Measurements from ENCODE around the gene LIMS2.

LIMS2 gene

DNA sequence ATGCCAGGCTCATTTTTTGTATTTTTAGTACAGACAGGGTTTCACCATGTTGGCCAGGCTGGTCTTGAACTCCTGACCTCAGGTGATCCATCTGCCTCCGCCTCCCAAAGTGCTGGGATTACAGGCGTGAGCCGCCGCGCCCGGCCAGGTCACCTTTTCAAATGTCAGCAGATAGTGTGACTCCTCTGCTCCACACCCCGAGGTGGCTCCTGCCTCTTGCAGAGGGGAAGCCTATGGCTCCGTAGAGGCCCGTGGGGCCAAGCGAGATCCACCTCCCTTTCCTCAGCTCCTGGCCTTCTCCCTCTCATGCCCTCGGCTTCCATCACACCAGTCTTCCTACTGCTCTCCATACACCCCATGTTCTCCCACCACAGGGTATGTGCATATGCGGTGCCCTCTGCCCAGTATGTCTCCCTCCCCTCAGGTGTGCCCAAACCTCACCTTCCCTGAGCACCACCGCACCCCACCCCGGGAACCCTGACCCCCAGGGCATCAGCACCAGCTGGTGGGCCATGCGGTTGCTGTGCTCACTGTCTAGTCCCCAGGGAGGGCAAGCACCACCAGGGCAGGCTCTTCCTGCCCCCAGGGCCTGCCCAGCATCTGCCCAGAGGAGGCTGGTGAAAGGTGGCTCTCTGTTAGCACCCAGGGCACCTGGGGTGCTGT lies 18.6 kb downstream of the LIMS2 start:
- DNase-seq = no peak

DNA sequence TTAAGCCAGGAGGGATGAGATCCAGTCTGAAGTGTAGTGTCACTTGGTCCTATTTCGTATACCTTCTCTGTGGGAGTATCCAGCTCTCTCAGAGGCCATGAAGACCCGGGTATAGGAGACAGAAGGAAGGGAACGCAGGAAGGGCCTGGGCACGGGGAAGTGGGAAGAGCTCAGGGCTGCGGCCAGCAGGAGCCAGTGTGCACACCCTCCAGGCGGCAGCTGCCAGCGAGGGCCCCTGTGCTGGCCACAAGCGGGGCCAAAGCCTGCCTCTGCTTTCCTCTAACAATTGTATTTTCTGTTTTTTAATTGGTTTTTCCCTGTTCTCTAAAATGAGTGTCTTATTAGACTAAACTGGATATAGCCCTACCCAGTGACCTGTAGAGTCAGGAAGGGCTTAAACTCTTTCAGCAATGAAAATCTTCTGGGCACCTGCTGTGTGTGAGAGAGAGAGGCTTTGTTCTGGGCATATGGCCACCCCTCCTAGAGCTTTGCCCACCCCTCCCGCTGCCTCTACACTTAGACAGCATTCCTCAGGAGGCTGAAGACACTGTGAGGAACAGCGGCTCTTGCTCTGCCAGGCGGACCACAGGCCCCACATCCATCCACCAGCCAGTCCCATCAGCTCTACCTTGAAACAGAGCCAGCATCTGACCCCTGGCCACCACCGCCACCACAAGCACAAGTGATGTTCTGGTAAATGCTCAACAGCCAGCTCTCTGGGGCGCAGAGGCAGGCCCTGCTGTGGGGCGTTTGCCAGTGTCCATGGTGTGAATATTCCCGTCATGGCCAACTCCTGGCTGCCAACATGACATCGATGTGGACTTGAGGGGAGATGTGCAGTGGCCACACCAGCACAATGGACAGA lies 19.9 kb downstream of the LIMS2 start:
- no peak for DNase-seq

DNA sequence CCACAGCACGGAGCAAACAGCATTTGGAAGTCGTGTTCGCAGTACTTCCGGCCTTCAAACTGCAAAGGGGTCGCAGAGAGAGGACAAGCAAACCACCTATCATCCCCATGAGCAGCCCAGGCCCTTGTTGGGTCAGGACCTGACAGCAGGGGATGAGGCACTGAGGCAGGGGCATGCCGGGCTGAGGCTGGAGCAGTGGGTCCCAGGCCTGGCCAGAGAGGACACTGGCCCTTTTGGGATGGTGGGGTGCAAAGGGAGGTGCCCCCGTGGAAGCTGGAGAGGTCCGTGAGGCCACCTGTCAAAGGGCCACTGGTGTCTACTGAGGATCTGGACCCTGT lies 20.5 kb downstream of the LIMS2 start:
- no peak for DNase-seq

DNA sequence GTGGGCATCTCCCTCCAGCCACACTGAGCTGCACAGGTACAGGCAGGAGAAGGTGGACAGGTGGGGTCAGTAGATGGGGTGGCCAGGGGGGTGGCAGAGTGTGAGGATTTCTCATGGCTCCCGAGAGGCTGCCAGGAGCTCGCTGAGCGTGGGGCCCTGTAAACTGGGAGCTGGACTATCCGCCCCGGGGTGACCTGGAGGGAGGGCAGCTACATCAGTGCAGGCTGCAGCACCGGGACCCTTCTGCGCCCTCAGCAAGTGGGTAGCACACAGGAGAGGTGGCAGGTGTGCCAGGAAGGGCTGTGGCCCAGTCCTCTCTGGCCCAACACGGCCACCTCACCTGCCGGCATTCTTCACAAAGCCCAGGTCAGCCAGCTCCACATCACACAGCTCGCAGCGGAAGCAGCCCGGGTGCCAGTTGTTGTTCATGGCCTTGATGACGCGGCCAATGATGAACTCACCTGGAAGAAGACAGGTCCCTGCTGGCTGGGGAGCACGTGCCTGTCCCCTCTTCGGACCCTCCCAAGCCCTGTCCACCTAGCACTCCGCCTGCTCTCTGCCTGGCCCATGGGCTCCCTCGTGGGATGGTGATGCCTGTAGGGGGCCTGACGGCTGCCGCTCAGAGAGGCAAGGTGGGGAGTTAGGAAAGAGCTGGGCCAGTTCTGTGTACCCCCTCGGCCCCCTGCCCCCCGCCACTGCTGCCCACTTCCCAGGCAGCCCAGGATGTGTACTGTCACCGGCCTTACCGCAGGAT lies 21.1 kb downstream of the LIMS2 start:
- no peak for DNase-seq

DNA sequence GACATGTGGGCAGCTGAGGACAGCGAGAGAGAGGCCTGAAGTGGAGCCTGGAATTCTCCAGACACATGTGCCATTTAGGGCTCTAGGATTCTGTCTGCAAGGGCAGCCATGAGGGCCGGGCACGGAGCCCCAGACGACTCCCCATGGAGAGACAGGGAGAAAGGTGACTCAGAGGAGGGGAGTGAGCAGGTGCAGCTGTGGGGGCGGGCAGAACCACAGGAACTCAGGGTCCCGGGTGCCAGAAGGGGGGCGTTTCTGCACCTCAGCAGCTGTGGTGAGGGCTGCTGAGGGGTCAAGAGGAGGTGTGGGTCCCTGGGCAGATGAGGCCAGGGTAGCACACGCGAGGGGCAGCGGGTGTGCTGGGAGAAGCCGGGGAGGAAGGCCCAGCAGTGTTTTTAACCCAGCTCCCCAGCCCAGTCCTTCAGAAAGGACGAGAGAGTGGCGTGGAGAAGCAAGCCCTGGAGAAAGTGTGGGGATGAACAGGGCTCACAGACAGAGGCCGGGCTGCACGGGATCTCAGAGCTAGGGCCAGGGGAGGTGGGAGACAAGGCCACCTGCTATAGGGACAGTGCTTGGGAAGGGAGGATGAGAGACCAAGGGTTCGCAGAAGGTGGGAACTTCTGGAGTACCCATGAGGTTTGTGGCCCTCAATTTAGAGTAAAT lies 21.8 kb downstream of the LIMS2 start:
- no peak for DNase-seq

DNA sequence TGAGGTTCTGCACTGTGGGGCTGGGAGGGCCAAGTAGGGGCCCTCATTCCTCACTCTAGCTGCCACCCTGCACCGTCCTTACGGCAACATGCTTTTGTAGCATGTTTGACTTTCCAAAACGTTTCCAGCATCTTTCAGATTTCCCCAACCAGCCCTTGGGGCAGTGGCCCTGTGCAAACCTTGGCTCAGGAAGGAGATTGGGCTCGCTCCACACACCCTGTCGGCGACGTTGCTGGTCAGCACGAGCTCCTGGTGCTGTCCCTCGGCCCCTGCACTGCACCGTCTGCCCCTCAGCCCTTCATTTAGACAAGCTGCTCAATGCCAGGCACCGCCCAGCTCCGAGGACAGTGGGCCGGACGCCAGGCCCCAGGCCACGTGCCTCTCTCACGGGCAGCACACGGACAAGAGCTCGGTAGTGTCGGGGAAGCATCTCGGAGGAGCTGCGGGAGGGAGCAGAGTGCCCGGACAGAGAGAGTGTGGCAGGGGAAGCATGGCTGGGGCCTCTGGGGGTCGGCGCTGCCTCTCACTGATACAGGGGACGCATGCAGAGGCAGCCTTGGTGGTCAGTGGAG lies 22.5 kb downstream of the LIMS2 start:
- no peak for DNase-seq

DNA sequence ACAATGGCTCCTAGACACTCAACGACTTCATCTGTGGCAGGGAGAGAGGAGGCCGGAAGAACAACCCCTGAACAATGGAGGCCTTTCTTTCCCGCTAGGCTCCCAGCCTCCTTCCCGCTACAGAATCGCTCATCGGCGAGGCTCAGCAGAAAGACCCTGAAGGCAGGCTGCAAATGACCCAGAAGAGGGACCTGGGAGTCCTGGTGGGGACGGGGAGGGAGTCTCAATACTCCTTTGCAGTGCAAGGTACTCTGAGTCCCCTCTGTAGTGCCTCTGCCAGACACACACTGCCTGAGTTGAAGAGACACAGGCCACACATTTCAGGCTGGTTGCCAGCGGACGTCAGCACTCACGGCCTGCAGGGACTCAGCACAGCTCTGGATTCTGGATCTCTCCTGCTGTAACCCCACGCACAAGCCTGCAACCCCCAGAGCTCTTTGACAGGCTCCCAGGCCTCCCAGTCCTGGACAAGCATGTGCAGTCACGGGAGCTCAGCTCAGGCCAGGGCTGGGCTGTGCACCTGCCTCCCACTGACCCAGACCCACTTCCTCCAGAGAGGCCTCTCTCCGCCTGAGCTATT lies 23.3 kb downstream of the LIMS2 start:
- no peak for DNase-seq

DNA sequence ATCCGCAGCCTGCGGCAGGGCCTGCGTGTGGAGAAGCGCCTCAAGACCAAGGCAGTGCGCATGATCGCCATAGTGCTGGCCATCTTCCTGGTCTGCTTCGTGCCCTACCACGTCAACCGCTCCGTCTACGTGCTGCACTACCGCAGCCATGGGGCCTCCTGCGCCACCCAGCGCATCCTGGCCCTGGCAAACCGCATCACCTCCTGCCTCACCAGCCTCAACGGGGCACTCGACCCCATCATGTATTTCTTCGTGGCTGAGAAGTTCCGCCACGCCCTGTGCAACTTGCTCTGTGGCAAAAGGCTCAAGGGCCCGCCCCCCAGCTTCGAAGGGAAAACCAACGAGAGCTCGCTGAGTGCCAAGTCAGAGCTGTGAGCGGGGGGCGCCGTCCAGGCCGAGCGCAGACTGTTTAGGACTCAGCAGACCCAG lies 23.9 kb downstream of the LIMS2 start:
- no peak for DNase-seq

DNA sequence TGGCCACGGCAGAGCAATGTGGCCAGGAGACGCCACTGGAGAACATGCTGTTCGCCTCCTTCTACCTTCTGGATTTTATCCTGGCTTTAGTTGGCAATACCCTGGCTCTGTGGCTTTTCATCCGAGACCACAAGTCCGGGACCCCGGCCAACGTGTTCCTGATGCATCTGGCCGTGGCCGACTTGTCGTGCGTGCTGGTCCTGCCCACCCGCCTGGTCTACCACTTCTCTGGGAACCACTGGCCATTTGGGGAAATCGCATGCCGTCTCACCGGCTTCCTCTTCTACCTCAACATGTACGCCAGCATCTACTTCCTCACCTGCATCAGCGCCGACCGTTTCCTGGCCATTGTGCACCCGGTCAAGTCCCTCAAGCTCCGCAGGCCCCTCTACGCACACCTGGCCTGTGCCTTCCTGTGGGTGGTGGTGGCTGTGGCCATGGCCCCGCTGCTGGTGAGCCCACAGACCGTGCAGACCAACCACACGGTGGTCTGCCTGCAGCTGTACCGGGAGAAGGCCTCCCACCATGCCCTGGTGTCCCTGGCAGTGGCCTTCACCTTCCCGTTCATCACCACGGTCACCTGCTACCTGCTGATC lies 24.4 kb downstream of the LIMS2 start:
- DNase-seq = no peak

DNA sequence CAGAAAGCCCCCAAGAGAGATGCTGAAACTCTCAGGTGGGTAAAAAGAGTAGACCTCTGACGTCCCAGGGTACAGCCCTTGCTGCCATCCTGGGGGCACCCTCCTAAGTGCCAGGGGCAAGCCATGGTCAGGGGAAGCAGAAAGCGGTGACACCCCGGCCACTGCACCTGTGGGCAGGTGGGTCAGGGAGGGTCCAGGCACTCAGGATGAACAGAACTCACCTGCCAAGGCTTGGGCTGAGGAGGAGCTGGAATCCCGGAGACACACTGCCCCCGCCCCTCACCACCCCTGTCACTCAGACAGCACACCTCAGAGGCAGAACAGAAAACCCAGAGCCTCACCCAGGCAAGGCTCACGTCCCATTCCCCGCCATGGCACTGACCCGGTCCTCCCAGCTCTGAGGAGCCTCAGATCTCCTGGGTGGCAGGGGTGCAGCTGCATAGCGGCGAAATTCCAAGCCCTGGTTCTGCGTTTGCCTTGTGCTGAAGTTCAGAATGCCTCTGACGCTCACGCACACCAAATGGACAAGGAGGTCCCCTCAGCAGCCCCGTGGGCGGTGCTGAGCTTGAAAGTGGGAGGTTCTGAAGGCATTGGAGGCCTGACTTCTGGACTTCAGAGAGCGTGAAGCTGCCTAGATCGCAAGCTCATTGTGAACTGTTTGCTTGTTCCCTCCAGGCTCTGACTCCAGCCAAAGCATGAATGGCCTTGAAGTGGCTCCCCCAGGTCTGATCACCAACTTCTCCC lies 25.1 kb downstream of the LIMS2 start:
- DNase-seq = no peak

DNA sequence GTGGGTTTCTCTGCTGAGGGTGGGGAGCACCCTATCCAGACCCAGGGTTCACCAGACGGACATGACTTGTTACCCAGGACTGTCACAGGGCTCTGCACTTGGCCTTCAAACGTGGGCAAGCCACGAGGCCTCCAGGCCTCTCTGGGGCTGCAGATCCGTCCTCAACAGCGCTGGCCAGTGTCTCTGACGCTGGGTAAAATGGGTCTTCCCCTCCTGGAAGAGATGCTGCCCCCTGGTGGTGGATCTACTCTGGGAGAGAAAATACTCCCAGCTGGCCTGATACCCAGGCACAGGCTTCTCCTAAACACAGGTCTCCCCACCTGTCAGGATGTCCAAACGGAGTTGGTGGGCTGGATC lies 25.7 kb downstream of the LIMS2 start:
- peak; percentile 60 for DNase-seq

DNA sequence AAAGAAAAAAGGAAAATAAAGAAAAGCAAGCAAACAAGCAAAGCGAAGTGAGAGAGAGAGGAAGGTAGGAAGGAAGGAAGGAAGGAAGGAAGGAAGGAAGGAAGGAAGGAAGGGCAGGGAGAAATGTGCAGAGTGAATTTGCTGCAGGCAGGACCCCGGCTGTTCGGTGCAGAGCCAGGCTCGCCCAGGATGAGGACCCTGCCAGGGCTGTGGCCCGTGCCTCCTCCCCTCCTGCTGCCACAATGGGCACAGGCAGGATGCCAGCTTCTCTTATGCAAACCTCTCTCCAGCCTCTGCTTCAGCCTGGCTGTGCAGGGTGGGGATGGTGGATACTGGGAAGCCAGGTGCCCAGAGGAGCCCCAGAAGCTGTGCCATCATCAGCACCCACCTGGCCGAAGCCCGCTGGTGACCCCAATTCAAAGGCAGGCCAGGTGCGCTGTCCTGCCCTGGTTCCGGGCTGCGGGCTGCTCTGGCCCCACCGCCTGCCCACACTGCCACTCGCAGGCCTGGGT lies 26.2 kb downstream of the LIMS2 start:
- no peak for DNase-seq

DNA sequence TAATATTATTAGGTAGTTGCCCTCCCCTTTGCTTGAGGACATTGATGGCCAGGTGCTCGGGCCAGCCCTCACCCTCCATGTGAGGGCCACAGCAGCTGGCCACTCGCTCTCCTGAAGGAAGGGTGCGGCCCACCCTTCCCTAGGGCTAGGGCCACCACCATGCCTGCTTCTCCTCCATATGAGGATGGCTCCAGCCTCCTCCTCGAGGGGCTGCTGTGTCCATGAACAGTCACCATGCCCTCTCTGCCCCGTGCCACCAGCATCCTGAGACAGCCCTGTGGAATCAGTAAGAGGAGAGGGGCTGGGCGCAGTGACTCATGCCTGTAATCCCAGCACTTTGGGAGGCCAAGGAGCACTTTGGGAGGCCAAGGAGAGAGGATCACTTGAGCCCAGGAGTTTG lies 27.0 kb downstream of the LIMS2 start:
- DNase-seq = no peak

DNA sequence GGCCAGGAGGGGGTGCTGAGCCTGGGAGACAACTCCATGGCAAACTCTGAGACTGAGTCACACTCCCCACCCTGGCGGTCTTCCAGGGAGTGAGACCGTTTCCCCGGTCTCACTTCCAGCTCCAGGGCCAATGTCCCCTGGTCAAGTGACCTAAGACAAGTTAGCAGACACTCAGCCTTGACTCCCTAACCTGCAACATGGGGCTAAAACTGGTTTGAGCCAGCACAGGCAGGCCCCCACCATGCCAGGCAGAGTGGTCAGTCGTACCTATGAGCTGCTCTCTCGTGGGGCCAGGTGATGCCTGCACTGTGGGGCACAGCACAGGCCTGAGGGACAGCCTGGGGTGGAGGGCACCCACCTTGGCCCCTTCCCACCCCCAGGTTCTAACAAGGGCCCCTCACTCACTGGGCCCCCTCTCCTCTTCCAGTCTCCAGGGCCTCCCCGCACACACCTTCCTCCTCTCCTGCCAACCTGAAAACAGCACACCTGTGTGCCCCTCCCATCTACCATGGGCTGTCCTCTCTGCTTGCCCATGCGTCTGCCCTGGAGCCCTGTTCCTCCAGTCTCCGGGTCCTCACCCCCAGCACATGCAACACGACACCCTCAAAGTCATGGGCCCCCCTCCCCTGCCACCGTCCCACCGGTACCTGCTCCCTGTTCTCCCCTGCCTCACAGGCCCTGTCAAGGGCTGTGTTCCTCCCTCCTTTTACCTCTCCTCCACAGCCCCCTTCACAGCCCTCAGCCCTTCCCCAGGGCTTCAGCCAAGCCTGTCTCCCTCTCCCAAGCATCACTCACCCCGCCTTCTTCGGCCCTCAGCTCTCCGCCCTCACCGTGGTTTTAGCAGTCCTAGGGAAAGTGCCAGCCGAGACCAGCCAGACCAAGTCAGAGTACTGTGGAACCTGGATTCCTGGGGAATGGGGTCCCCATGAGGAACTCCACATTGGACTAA lies 27.8 kb downstream of the LIMS2 start:
- DNase-seq = no peak

DNA sequence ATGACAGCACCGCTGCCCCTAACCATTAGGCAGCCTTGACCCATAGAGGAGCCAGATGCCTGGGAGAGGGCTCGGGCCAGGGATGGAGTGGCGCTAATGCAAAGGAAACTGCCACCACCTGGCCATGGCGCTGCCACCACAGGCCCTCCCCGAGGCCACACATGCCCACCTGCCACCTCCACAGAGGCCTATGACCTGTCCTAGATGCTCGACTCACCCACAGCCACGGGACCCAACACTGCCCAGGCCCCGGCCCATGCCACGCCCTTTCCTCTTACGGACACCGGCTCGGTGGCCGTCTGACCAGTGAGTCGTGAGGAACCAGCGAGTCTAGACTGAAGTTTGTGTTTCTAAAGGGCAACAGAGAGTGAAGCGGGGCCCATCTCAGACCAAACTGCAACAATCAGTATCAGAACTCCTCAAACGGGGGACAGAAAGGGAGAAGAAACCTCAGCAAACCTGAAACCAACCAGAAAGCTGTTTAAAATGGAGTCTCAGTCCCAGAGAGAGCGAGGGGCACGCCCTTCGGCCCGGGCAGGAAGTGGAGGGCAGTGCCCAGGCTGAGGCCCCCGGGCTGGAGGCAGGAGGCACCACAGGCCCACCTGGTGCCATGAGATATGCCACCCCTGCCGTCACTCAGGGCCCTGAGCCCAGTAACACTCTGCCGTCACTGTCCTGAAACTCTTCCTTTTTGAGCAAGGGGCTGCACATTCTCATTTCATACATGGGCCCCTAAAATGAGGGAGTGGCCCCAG lies 28.7 kb downstream of the LIMS2 start:
- DNase-seq = no peak

DNA sequence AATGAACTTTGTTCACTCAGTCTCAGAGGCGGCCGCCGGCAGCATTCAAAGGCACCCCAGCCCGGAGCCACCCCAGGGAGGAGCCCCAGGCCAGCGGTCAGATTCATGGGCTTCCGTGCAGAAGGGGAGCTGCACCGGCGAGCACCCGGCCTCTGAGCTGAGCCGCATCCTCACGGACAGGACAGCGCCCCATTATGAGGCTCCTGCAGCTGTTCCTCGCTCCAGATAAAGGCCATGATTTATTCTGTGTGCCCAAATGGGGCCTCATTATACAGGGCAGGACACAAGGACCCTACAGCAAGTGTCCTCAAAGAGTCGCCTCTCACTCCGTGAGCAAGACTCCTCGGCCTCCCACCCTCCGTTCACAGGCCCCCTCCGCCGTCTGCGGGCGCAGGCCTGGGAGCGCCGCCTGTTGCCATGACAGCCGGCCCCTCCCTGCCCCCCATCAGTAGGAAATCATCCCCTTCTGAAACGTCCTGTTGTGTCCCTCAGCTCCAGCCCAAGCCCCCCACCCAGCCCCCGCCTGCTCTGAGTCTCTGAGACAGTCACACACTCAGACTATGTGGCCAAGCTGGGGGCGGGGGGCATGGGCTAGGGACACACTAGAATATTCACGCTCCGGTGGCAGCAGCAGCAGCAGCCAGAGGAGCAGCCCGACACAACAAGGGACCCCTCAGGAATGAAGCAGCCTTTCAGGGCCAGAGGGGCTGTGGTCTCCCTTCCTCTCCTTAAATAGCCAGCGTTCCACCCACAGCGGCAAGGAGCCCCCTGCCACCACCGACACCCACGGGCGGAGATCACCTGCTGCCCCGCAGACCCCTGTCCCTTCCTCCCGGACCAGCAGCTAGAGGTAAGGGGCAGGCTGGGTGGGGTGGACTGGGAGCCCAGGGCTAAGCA lies 29.7 kb downstream of the LIMS2 start, which contains the start of gene GPR17:
Gene GPR17 (plus strand): TSS at position 759 of the 897 bp plus-strand sequence. CDS start 4,583 bp downstream, outside the sequence.
- no peak for DNase-seq

DNA sequence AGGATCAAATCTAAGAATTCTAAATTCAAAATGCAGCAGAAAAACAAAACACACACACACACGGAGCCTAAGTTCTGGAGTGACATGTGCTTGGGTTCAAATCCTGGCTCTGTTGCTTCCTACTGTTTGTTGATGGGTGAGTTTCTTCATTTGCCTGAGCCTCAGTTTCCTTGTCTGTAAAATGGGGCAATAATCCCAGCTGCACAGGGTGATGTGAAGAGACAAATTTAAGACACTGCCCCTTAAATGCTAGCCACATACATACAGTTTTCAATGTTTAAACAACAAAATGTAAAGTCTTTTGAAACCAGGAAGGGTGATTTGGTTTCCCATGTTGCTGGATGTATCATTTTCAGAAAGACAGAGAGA lies 30.3 kb downstream of the LIMS2 start:
- DNase-seq = no peak
